LNCaP clone FGC (cell line): ENCODE data around the gene MAP4K4.
"Not testable (repeated sequence)": the region's sequence is repeated elsewhere in the genome, so short reads cannot be mapped to it uniquely, and the experiment has no call there.

Experiments used
- DNase-seq: peaks from one replicate; pipeline ENCODE4 v3.0.0-alpha.2; 2011; ENCODE audit warnings: low read depth
- H3K4me3 ChIP-seq: 2 replicates; pipeline ENCODE4 v1.5.1; 2011; ENCODE audit warnings: mild to moderate bottlenecking, low read depth, low read length, control low read depth
- TF ChIP-seq, protein P1 (sequence below): IDR thresholded peaks from 2 replicates; pipeline ENCODE4 v1.5.1; 2012; ENCODE audit warnings: mild to moderate bottlenecking; ENCODE audit not compliant: control insufficient read depth, insufficient read depth; ENCODE audit errors: extremely low read depth

Gene MAP4K4

DNA sequence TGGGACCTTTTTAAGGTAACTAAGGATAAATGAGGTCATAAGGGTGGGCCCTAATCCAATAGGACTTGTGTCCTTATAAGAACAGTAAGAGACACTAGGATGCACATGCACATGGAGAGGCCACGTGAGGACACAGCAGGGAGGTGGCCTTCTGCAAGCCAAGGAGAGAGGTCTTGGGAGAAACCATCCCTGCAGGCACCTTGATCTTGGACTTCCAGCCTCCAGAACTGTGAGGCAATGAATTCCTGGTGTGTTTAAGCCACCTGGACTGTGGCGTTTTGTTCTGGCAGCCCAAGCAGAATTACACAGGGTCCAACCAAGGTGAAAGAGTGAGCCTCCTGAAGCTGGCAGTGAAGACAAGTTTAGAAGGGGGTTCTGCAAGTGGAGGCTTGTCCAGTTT is 204.7 kb downstream of the MAP4K4 start:
- TF ChIP-seq, protein P1, sequence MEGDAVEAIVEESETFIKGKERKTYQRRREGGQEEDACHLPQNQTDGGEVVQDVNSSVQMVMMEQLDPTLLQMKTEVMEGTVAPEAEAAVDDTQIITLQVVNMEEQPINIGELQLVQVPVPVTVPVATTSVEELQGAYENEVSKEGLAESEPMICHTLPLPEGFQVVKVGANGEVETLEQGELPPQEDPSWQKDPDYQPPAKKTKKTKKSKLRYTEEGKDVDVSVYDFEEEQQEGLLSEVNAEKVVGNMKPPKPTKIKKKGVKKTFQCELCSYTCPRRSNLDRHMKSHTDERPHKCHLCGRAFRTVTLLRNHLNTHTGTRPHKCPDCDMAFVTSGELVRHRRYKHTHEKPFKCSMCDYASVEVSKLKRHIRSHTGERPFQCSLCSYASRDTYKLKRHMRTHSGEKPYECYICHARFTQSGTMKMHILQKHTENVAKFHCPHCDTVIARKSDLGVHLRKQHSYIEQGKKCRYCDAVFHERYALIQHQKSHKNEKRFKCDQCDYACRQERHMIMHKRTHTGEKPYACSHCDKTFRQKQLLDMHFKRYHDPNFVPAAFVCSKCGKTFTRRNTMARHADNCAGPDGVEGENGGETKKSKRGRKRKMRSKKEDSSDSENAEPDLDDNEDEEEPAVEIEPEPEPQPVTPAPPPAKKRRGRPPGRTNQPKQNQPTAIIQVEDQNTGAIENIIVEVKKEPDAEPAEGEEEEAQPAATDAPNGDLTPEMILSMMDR: no peak
- DNase-seq: no peak
- H3K4me3 ChIP-seq: no peak overlapping the region

DNA sequence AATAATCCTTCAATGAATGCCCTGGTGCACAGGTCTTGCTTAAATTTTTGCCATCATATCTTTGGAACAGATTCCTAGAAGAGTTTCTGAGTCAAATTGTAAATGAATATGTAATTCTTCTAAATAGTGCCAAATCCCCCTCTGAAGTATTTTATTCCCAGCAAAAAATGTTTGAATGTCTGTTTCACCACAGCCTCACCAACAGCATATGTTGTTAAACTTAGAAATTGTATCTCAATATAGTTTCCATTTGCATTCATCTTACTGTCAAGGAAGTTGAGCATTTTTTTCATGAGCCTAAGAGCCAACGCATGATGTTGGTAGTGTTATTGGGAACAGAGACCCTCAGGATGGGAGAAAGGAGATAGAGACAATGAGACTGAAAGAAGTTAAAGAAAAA is 207.4 kb downstream of the MAP4K4 start:
- no peak for DNase-seq
- H3K4me3 ChIP-seq: no peak overlapping the region

DNA sequence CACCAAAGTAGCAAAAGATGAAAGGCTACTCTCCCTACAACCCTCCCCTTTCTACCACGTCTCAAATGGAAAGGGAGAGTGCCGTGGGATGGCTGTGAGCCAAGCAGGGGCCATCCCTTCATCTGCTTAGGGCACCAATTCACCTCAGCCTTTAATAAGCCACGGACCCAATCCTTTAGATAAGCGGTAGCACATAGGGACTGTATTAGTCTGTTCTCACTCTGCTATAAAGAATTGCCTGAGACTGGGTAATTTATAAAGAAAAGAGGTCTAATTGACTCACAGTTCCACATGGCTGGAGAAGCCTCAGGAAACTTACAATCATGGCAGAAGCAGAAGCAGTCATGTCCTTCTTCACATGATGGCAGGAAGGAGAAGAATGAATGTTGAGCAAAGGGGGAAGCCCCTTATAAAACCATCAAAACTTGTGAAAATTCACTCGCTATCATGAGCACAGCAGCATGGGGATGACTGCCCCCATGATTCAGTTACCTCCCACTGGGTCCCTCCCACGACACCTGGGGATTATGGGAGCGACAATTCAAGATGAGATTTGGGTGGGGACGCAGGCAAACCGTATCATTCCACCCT is 208.3 kb downstream of the MAP4K4 start:
- TF ChIP-seq, protein P1: no peak
- DNase-seq: no peak
- H3K4me3 ChIP-seq: no peak overlapping the region

More for the DNA sequence above, 207.4 kb downstream of the MAP4K4 start:
- TF ChIP-seq, protein P1: no peak

DNA sequence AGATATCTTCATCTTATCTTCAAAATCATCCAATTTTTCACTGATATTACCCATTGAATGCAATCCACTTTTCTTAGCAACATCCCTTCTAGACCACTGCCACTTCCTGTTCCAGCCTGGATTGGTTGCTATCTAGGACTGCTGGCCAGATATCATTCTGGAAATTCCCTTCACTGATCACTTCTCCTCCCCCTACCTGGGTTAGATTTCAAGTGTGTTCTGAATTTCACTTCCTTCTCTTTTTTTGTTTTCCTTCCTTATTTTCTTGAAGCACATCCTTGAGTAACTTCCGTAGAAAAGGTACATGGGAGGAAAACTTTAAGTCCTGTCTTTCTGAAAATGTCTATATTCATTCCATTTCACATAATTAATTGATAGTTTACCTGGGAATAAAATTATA is 212.3 kb downstream of the MAP4K4 start:
- DNase-seq: no peak
- TF ChIP-seq, protein P1: no peak
- no peak overlapping the region for H3K4me3 ChIP-seq

DNA sequence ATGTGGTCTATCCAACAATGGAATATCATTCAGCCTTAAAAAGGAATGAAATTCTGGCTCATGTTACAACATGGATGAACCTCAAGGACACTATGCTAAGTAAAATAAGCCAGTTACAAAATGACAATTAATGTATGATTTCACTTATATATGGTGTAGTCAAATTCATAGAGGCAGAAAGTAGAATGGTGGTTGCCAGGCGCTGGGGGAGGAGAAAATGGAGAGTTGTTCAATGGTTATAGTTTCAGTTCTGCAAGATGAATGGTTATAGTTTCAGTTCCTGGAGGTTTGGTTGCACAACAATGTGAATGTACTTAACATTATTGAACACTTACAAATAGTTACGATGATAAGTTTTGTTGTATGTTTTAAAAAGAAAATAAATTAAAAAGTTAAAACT is 215.0 kb downstream of the MAP4K4 start:
- DNase-seq: no peak
- no peak overlapping the region for H3K4me3 ChIP-seq
- TF ChIP-seq, protein P1: no peak

DNA sequence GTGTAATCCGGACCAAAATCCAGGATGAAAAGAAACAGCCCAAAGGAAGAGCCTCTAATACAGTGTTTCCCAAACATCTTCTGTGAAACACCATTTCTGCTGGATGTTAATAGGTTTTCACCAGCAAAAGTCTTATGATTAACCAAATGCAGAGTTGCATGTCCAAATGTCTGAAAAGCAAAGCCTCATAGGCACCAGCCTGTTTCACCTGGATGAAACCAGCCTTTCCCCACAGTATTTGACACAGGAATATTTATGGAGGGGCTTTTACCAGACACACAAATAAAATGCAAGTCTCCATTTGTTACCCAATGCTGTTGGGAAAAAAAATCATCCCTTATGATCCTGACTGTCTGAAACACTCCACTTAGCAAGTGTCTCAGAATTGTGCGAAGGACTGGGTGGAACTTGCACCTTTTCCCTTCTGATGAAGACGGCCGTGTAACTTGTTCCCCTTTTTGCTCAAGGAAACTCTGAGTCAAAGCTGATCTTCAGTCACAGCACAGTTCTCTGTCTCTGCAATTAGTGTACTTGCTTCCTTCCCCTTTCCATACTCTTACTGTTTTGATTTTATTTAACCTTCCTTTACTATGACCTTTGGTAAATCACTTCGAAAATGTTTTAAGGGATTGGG is 223.9 kb downstream of the MAP4K4 start:
- H3K4me3 ChIP-seq: no peak overlapping the region
- TF ChIP-seq, protein P1: no peak
- no peak for DNase-seq

DNA sequence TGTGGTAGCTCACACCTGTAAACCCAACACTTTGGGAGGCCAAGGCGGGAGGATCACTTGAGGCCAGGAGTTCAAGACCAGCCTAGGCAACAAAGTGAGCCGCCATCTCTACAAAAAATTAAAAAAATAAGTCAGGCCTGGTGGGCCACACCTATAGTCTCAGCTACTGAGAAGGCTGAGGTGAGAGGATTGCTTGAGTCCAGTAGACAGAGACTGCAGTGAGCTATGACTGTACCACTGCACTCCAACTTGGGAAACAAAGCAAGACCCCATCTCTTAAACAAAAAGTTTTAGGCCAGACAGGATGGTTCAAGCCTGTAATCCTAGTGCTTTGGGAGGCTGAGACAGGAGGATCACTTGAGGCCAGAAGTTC is 224.4 kb downstream of the MAP4K4 start:
- no peak overlapping the region for H3K4me3 ChIP-seq
- no peak for DNase-seq

DNA sequence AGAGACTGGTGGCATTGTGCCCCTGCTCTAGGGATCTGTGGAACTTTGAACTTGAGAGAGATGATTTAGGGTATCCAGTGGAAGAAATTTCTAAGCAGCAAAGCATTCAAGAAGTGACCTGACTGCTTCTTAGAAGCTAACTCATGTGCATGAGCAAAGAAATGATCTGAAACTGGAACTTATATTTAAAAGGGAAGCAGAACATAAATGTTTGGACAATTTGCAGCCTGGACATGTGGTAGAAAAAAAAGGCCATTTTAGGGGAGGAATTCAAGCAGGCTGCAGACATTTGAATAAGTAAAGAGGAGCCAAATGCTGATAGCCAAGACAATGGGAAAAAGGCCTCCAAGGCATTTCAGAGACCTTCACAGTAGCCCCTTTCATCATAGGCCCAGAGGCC is 226.8 kb downstream of the MAP4K4 start:
- not testable (repeated sequence) for DNase-seq, H3K4me3 ChIP-seq

More for the DNA sequence above, 224.4 kb downstream of the MAP4K4 start:
- TF ChIP-seq, protein P1: no peak
